Skeletal muscle satellite cell (primary cell): ENCODE results near the gene ADAMTS2.

Source experiments
- H3K27me3 ChIP-seq: 2 replicates; pipeline ENCODE4 v1.7.0; 2013; ENCODE audit warnings: low read length; ENCODE audit not compliant: control insufficient read depth, insufficient read depth
- H3K36me3 ChIP-seq: 2 replicates; pipeline ENCODE4 v1.7.0; 2013; ENCODE audit warnings: mild to moderate bottlenecking, control low read depth, low read length; ENCODE audit not compliant: insufficient read depth
- H3K4me1 ChIP-seq: 2 replicates; pipeline ENCODE4 v1.7.0; 2013; ENCODE audit warnings: low read length; ENCODE audit not compliant: control insufficient read depth, insufficient read depth
- H3K4me2 ChIP-seq: 2 replicates; pipeline ENCODE4 v1.7.0; 2013; ENCODE audit warnings: mild to moderate bottlenecking, low read length
- H3K4me3 ChIP-seq: 2 replicates; pipeline ENCODE4 v1.7.0; 2013; ENCODE audit warnings: low read length
- H3K9ac ChIP-seq: 2 replicates; pipeline ENCODE4 v1.7.0; 2013; ENCODE audit warnings: mild to moderate bottlenecking, low read depth, low read length, moderate library complexity
- H3K9me3 ChIP-seq: replicated peaks from 2 replicates; pipeline ENCODE4 v1.7.0; 2013; ENCODE audit warnings: mild to moderate bottlenecking, control low read depth, low read length

ADAMTS2 gene

DNA sequence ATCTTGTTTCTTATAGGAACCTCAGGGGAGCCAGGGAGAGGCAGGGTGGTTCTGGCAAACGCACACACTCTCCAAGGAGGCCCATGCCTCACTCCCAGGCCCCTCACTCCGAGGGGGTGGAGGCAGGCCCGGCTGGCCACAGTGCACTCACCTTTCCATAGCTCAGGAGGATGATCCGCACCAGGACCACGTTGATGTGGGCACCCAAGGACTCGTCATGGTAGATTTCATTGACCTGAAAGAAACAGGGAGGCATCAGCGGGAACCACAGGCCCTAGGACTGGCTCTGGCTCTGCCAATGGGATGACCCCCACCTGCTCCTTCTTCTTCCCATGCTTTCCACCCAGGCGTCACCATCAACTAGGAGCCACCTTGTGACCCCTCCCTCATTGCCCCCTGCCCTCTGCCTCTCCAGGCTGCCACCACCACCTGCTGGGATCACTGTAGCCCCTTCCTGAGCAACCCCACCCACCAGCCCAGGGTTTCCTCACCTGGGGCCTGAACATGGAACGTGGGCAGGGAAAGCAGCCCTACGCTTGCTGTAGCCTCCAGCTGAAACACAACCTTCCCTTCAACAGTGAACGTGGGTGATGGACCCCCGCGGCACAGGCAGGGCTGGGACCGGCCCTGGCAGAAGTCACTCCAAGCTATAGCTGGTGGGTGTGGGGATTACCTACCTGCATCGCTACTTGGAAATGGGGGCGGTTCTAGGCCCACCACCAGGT lies 164.2 kb downstream of the ADAMTS2 start:
- H3K4me1 ChIP-seq: no peaks in the 10 kb centered on the region
- H3K27me3 ChIP-seq: no peaks in the 10 kb centered on the region
- H3K9me3 ChIP-seq: no peaks in the 10 kb centered on the region
- H3K4me2 ChIP-seq: no peak overlapping the region
- H3K4me3 ChIP-seq: no peak overlapping the region
- no peak overlapping the region for H3K9ac ChIP-seq
- H3K36me3 ChIP-seq: peaks cover 43% of the 10 kb centered on the region

DNA sequence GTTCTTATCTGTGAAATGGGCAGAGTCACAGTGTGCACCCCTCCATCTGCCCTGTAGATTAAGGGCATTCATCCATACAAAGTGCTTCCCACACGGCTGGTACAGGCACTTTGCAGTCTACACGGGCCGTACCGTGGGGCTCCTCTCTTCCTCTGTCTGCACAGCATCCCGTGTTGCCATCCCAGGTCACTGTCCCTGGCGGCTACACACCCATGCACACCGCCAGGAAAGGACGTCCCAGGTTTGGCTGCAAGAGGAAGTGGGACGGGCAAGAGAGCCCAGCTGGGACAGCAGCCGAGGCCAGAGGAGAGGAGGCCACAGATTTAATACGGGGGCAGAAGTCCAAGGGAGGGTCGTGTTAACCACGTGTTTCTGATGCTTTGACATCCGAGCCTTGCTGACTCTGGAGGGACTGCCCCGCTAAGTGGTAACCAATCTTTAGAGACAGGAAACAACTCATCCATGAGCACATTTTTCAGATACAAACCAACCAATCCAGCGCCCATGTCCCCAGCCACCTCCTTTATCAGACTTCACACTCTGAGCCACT lies 165.1 kb downstream of the ADAMTS2 start:
- Histone ChIP-seq H3K27me3 (no peaks in the 10 kb centered on the region), H3K36me3 (peaks cover 49% of the 10 kb centered on the region), H3K4me3 (no peak overlapping the region), H3K9ac (no peak overlapping the region), H3K4me1 (no peaks in the 10 kb centered on the region), H3K9me3 (no peaks in the 10 kb centered on the region), H3K4me2 (no peak overlapping the region)

DNA sequence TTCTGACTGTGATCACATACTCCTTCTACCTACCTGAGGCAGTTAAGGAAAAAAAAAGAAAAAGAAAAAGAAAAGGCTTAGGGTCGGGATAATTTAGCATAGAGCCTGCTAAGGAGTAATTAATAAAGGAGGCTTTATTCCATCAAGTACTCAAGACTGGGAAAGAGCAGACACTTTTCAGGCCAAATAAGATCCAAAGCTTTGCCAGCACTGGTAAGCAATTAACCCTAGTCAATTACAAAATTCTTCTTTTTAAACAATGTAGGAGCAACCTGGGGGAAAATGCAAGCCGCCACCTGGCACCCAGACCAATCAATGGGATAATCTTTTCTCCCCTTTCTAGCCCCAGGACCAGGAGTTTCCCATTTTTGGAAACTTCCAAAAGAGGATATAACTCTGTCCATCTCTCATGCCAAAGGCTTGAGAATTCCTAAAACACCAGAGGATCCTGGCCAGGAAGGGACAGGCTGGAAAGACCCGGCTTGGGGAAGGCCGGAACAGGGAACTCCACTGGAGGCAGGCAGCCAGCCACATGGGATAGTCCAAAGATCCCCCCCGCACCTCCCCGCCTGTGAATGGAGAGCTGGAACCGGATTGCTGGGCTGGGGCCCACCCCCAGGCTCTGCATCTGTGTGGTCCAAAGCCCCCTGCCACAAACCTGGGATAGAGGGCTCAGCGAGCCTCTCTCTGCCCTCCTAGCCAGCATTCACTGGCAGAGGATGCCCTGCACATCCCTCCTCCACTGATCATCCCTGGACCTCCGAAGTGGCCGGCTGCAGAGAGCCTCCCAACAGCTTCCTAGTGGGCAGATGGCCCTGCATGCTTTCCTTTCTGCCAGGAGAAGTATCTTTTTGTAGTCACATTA lies 167.3 kb downstream of the ADAMTS2 start:
- Histone ChIP-seq H3K4me3 (no peak overlapping the region), H3K36me3 (peaks cover 54% of the 10 kb centered on the region), H3K4me2 (no peak overlapping the region), H3K27me3 (no peaks in the 10 kb centered on the region), H3K4me1 (no peaks in the 10 kb centered on the region), H3K9me3 (no peaks in the 10 kb centered on the region), H3K9ac (no peak overlapping the region)

DNA sequence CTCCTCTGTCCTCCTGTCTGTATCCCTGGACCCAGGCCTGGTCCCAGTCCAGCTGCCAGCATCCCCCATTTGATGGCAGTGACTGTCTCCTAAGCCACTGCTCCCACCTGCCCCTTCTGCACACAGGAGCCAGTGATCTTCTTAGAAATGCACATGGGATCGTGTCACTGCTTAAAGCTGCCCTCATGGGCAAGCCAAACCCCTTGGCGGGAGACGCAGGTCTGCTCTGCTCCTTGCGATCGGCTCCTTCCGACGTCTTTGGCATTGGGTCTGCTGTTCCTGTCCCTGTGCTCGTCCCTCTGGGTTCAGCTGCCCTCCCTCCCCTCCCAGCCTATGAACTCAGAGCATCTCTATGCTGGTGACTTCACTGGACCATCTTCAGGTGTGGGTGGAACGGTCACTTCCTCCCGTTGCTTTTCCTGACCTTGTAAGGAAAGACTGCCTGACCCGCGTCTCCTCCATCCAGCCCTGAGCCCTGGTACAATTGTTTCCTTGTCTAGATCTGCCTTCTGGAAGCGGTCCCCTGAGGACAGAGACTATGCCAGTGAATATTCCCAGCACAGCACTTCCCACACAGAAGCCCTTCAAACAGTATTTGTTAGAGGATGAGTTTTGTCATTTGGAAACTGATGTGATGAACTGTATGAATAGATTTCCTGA lies 168.6 kb downstream of the ADAMTS2 start:
- Histone ChIP-seq H3K36me3 (peaks cover 54% of the 10 kb centered on the region), H3K4me1 (no peaks in the 10 kb centered on the region)

DNA sequence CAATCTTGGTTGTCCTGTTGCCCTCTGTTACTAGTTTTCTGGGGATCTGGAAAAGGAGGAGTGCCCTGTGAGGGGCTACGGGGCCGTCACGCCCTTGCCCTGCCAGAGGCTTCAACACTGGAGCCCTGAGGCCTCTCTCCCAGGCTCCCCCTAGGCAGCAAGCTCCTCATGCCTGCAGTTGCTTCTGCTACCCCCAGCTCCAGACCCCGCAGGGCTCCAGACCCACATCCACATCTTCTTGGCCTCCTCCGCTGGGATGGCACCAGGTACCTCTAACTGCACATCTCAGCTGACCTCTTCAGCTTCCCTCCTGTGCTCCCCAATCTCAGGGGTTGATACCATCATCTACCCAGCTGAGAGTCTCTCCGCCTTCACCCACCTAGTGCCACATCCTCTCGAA lies 169.1 kb downstream of the ADAMTS2 start:
- Histone ChIP-seq H3K4me3 (no peak overlapping the region), H3K36me3 (peaks cover 51% of the 10 kb centered on the region), H3K9ac (no peak overlapping the region), H3K27me3 (no peaks in the 10 kb centered on the region), H3K4me1 (no peaks in the 10 kb centered on the region), H3K4me2 (no peak overlapping the region), H3K9me3 (no peaks in the 10 kb centered on the region)

More for the DNA sequence above, 168.6 kb downstream of the ADAMTS2 start:
- H3K9me3 ChIP-seq: no peaks in the 10 kb centered on the region
- no peak overlapping the region for H3K4me3 ChIP-seq
- H3K27me3 ChIP-seq: no peaks in the 10 kb centered on the region
- H3K4me2 ChIP-seq: no peak overlapping the region
- H3K9ac ChIP-seq: no peak overlapping the region

DNA sequence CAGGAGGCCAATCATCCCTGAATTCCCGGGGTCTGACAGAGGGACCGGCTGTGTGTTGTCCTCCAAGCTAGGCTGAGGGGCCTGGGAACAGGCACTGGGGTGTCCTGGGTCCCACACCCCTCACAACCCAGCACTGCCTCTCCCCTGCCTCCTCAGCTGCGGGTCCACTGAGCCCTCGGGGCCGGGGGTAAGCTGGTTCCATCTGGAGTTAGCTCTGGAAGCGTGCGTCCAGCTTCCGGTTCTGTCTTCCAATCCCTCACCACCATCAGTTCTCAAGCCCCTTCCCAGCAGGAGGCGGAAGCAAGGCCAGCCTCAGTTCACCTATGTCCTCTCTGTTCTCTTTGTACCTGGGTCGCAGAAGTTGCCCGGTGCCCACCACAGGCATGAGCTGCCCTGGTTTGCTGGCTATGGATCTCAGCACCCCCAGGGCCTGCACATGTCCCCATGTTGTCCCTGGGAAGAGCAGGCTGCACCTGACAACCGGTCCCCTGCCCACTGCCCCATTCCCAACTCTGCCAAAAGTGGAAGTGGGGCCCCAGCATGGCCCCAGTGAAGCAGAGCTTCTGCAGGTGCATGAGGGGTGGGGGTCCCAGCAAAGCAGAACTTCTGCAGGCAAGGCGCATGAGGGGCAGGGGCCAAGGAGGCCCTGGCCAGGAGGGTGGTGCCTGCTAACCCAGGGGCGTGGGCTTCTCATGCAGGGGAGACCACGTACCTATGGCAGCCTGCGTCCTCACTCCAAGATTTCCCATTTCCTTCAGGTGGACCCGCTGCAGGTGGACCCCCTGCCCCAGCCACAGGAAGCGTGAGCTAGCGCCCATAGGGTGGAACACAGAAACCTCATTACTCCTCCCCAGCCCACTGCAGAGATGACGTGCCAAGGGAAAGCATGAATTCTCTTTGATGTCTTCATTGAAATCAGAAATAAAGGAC lies 173.2 kb downstream of the ADAMTS2 start:
- Histone ChIP-seq H3K9me3 (no peaks in the 10 kb centered on the region), H3K9ac (no peak overlapping the region), H3K27me3 (no peaks in the 10 kb centered on the region), H3K4me1 (peaks cover 5% of the 10 kb centered on the region), H3K4me3 (no peak overlapping the region), H3K36me3 (peaks cover 24% of the 10 kb centered on the region), H3K4me2 (no peak overlapping the region)

DNA sequence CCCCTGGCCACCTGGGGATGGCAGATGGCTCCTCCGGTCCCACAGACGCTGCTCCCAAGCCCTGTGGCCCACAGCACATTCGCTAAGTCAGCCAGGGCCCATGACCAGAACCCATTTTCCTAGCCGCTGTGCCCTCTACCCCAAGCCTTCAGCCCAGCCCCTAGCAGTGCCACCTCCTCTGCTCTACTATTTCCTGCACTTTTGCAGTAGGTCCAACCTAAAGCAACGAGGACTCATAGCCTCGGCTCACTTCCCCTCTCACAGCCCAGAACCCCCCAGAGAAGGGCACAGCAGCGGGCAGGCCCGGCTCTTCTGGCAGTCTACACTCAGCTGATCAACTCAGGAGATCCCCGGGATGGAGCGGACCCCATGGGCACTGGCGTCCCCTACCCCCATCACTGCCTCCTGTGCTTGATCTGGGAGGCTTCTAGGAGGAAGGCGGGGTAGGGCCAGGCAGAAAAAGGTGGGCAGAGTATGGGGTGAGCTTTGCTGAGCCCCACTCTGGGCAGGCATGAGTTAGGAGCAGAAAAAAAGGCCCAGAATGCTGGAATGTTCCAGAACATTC lies 173.9 kb downstream of the ADAMTS2 start:
- Histone ChIP-seq H3K9ac (no peak overlapping the region), H3K27me3 (no peaks in the 10 kb centered on the region), H3K4me3 (no peak overlapping the region), H3K9me3 (no peaks in the 10 kb centered on the region), H3K36me3 (peaks cover 18% of the 10 kb centered on the region), H3K4me1 (peaks cover 9% of the 10 kb centered on the region), H3K4me2 (no peak overlapping the region)

DNA sequence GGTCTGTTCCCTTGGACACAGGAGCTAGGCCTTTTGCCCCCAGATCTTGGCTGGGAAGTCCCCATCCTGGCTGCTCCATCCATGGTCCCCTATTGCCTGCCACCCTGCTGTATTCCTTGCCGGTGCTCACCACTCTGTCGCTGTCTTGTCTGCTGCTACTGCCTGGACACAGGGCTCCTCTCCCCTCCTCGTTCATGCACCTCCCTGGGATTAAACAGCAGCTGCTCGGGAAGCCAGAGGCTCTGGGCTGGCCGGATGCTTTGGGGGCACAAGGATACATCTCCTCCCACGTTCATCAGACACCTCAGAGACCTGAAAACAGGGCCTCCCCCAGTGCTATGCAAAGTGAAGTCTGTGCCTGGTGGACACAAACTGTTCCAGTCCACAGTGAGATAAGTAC lies 174.7 kb downstream of the ADAMTS2 start:
- H3K27me3 ChIP-seq: no peaks in the 10 kb centered on the region
- H3K36me3 ChIP-seq: peaks cover 17% of the 10 kb centered on the region
- no peak overlapping the region for H3K4me3 ChIP-seq
- H3K9ac ChIP-seq: no peak overlapping the region
- no peaks in the 10 kb centered on the region for H3K9me3 ChIP-seq
- no peak overlapping the region for H3K4me2 ChIP-seq
- H3K4me1 ChIP-seq: peaks cover 9% of the 10 kb centered on the region

DNA sequence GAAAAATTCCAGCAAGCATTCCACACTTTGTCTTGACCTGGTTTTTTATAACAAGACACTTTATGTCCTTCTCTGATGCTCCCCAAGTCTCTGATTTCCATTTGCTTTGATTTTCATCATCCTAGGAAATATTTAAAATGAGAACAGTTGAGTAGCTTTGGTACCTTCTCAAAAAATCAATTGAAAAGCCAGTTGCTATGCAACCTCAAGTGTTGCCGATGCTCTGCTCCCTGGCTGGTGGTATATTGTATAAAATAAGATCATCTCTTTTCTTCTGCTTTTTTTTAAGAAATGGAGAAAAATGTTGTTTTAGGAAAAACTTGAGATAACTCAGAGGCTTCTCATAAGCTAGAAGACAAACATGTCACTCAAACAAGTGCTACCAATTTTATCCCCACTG lies 175.4 kb downstream of the ADAMTS2 start:
- Histone ChIP-seq H3K9me3 (no peaks in the 10 kb centered on the region), H3K4me3 (no peak overlapping the region), H3K4me1 (peaks cover 9% of the 10 kb centered on the region), H3K9ac (no peak overlapping the region), H3K36me3 (peaks cover 11% of the 10 kb centered on the region), H3K27me3 (no peaks in the 10 kb centered on the region), H3K4me2 (no peak overlapping the region)

DNA sequence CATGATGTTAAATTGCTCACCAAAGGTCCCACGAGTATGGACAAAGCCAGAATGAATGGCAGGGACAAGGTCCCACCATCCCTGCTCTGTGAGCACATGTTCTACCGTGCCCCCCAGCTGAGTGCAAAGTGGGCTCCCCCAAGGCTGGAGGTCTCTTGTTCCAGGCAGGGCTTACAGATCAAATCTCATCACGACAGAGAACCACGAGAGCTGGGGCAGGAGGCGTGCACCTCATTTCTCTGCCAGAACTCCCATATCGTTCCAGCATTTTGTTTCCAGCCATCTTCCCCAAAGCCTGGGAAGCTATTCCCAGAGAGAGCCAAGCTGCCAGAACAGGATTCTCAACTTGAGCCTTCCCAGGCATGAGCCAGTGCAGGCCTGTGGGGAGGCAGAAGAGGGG lies 176.6 kb downstream of the ADAMTS2 start:
- no peaks in the 10 kb centered on the region for H3K9me3 ChIP-seq
- H3K9ac ChIP-seq: no peak overlapping the region
- H3K4me2 ChIP-seq: no peak overlapping the region

More for the DNA sequence above, 176.6 kb downstream of the ADAMTS2 start:
- H3K36me3 ChIP-seq: peaks cover 11% of the 10 kb centered on the region
- peaks cover 9% of the 10 kb centered on the region for H3K4me1 ChIP-seq
- no peak overlapping the region for H3K4me3 ChIP-seq
- H3K27me3 ChIP-seq: no peaks in the 10 kb centered on the region
